Psoas muscle (tissue), 8 donors: Measurements from ENCODE around the gene PHC3. TPM values are rescaled to one million over a fixed set of nuclear protein-coding genes. Genes with fewer than 3 reads are reported as not detected.

ENCODE experiments used
- ATAC-seq, 4 donors: fragments of 200-7000 bp; cut with Tn5 transposase; one replicate each; pipeline ENCODE4 v1.9.1; 2020; ENCODE audit warnings: moderate library complexity in 3 of 4, mild to moderate bottlenecking in 2 of 4
- DNase-seq, 2 donors: peaks; one replicate each; pipeline ENCODE4 v3.0.0-alpha.2; 2020
- H3K27ac ChIP-seq: fragments of 200-600 bp; one replicate; pipeline ENCODE4 v1.8.0; 2022
- H3K27me3 ChIP-seq, 3 donors: fragments of 200-600 bp in 1 of 3; one replicate each; pipeline versions ENCODE4 v1.6.1 to v1.8.0; 2013 to 2022; ENCODE audit warnings: low read length in 2 of 3, mild to moderate bottlenecking in 2 of 3, moderate library complexity in 1 of 3; ENCODE audit not compliant: insufficient read depth in 3 of 3
- H3K36me3 ChIP-seq, 2 donors: fragments of 200-600 bp in 1 of 2; one replicate each; pipeline versions ENCODE4 v1.6.1 to v1.8.0; 2013 to 2022; ENCODE audit warnings: low read depth in 1 of 2, mild to moderate bottlenecking in 1 of 2, moderate library complexity in 1 of 2; ENCODE audit not compliant: insufficient read depth in 1 of 2
- H3K4me1 ChIP-seq: fragments of 200-600 bp; one replicate; pipeline ENCODE4 v1.8.0; 2022
- H3K4me3 ChIP-seq: fragments of 200-600 bp; one replicate; pipeline ENCODE4 v1.8.0; 2022; ENCODE audit warnings: mild to moderate bottlenecking
- H3K9me3 ChIP-seq: fragments of 200-600 bp; one replicate; pipeline ENCODE4 v1.8.0; 2022
- WGBS, 3 donors: extraction: QIAGEN DNeasy Blood & Tissue Kit; methylation state at CpG; one replicate each; pipeline versions ENCODE4 v1.1.6 to v1.1.7; 2013; 5-methylcytosine and 5-hydroxymethylcytosine counted together
- intact Hi-C, 2 donors: fragments of 100-400 bp; cut with DNase I; formaldehyde crosslinking; loops; one replicate each; pipeline versions ENCODE4 v1.11.0 to v1.14.2; 2022
- polyA plus RNA-seq, 3 donors: library from polyadenylated mRNA; stranded (reverse); fragments of 200-250 nt; gene quantifications; one replicate each; pipeline ENCODE4 v1.2.3, GENCODE V29; 2013
- total RNA-seq, 4 donors: library from RNA; stranded (reverse); fragmentation: NEBNext Ultra II Directional in 2 of 4; extraction: Animal tissue kit (Norgen Biotek cat#: 25700) in 2 of 4; gene quantifications; one replicate each; pipeline versions ENCODE4 v1.2.1 to v1.2.4, GENCODE V29; 2021 to 2023
- TF ChIP-seq, protein P1 (sequence below): fragments of 200-600 bp; IDR thresholded peaks from one replicate; pipeline ENCODE4 v1.8.0; 2022; ENCODE audit warnings: antibody characterized with exemption
- donor health status: healthy with polysubstance abuse.
- donor health status: DM: no; HTN: no; CAD: no; lungs with moderate emphysema.
- donor health status: Bipolar disorder and iron deficiency.
- donor health status: healthy.
- donor health status: DM: yes; HTN: yes; CAD: no.
- donor health status: DM: no; HTN: no; CAD: no.
- donor health status: DM: no; HTN: no; CAD: no.
- donor health status: DM: yes; HTN: yes; CAD: no.

PHC3 gene
- total and polyA plus RNA-seq, 7 donors = 4.0 to 41.7 (median 35.2) TPM

DNA sequence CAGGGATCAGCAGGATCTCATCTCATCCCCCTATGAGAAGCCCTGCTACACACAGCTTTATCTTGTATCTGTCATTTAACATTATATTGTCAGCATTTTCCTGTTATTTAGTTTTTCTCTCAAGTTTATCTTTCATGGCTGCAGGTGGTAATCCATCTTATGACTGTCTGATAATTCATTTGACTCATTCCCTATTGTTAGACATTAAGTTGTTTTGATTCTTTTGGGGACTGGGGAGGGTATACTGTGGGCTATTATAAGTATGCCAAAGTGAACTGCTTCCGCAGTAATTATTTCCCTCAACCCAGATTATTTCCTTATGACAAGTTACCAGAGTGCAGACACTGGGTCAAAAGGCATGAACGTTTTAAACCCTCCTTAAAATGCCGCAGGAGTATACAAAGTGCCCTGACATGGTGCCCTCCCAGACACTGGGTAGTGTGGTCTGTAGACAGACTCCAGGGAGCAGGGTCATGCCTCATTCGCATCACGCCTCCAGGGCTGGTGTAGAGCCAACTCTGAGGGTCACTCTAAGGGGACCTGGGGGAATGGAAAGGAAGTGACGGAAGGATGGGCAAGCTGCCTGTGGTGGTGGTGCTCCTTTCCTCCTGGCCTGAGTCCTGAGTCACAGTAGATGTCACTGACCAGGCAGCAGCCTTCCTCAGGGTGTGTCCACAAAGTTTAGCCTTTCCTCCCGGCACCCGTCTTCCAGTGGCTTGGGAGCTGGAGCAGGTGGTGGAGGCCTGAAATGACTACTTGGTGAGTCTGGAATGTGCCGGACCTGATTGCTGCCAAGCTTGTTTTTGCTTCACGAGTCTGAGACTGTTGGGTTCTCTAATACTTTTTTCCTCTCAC, 132.2 kb downstream of the PHC3 start:
- DNase-seq (peak; percentile 36 to 60), ATAC-seq (peak in 3 of 4 donors; percentile 38 to 46 (median 39))
- no peaks in the 10 kb centered on the region for H3K4me1 ChIP-seq
- intact Hi-C loops = no loop called here
- 21 to 26% (median 25%) methylated on average over 10 of the region's 10 CpGs for WGBS, 3 donors
- TF ChIP-seq, protein P1, sequence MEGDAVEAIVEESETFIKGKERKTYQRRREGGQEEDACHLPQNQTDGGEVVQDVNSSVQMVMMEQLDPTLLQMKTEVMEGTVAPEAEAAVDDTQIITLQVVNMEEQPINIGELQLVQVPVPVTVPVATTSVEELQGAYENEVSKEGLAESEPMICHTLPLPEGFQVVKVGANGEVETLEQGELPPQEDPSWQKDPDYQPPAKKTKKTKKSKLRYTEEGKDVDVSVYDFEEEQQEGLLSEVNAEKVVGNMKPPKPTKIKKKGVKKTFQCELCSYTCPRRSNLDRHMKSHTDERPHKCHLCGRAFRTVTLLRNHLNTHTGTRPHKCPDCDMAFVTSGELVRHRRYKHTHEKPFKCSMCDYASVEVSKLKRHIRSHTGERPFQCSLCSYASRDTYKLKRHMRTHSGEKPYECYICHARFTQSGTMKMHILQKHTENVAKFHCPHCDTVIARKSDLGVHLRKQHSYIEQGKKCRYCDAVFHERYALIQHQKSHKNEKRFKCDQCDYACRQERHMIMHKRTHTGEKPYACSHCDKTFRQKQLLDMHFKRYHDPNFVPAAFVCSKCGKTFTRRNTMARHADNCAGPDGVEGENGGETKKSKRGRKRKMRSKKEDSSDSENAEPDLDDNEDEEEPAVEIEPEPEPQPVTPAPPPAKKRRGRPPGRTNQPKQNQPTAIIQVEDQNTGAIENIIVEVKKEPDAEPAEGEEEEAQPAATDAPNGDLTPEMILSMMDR = no peak
- H3K27me3 ChIP-seq = no peaks in the 10 kb centered on the region
- no peak overlapping the region for H3K27ac ChIP-seq
- H3K9me3 ChIP-seq = no peaks in the 10 kb centered on the region
- no peaks in the 10 kb centered on the region for H3K36me3 ChIP-seq
- H3K4me3 ChIP-seq = no peak overlapping the region

DNA sequence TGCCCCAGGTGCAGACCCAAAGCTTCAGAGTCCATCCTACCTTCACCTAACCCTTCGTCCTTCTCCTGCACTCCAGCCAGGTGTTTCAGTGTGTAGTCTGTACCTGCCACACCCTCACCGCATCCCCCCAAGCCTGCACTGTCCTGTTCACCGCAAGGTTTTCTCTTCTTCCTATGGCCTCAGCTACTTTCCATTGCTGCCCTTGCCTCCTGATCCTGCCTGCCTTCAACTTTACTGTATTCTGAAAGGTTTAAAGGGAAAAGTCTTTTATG, 134.5 kb downstream of the PHC3 start:
- TF ChIP-seq, protein P1 = no peak
- no peak for ATAC-seq
- Histone ChIP-seq H3K36me3 (no peaks in the 10 kb centered on the region), H3K4me3 (no peak overlapping the region), H3K9me3 (no peaks in the 10 kb centered on the region), H3K27me3 (peaks cover 0 to 4% (median 4%) of the 10 kb centered on the region in 3 donors), H3K4me1 (no peaks in the 10 kb centered on the region), H3K27ac (no peak overlapping the region)
- DNase-seq = no peak
- intact Hi-C loops = no loop called here
- WGBS, 3 donors = 94 to 97% (median 95%) methylated on average over 3 of the region's 3 CpGs

DNA sequence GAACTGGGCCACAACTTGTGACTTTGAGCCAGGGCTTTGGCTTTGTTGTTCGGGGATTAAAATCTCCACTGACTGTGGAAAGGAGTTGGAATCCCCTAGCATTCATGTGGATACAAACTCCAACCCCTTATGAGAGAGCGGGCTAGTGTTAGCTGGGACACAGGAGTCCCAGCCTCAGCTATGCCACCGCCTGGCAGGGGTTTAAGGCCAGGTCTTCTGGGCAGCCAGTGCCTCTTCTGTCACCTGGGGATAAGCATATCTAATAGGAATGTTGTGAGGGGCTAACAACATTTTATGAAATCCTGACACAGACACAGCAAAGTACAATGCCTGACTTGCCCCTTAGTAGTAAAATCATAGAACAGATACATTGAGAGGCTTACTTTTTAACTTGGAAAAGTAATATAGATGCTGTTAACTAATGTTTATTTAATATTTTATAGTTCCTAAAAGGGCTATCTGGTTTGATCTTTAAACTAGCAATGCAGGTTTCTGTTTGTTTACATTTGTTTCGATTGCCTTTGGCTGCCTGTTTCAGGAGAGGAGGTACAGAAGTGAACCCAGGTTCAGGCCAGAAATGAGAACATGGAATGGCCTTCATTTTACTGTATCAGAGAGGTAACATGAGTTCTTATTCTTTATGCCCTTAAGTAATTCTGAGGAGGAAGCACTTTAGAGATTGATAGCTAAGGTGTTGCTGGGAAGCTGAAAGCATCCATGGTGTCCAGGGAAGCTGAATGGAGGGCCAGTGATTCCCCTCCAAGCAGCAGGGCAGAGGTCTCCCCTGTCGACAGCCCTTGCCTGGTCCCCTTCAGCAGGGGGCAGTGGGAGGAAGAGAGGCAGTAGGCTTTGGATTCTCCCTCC, 135.0 kb downstream of the PHC3 start:
- no peak for ATAC-seq
- H3K4me3 ChIP-seq = no peak overlapping the region
- H3K9me3 ChIP-seq = no peaks in the 10 kb centered on the region
- TF ChIP-seq, protein P1 = no peak
- H3K4me1 ChIP-seq = no peaks in the 10 kb centered on the region
- H3K36me3 ChIP-seq = no peaks in the 10 kb centered on the region
- no peak for DNase-seq
- intact Hi-C loops = no loop called here
- 54 to 59% (median 55%) methylated on average over 5 of the region's 5 CpGs for WGBS, 3 donors
- peaks cover 0 to 8% (median 4%) of the 10 kb centered on the region in 3 donors for H3K27me3 ChIP-seq
- no peak overlapping the region for H3K27ac ChIP-seq

DNA sequence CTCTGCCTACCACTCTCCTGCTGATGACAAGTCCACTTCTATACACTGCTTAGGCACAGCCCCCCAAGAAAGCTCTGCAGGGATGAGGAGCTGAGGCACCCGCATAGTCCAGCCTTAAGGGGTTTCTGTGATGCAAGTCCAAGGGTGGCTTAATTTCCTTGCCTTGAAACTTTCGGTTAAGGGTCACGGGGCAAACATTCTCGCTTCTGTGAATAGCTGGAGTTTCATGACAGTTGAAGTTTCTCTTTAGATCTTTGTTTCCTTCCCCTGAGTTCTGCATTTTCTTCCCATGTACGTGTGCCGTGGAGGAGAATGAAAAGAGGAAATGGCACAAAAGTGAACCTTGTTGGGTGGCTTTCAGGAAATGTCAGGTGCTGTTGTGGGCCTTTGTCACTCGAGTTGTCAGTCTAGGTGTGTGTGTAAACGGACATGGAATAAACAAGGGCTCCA, 136.7 kb downstream of the PHC3 start:
- no peak overlapping the region for H3K27ac ChIP-seq
- H3K4me1 ChIP-seq = no peaks in the 10 kb centered on the region
- TF ChIP-seq, protein P1 = no peak
- intact Hi-C loops = no loop called here
- ATAC-seq (no peak), DNase-seq (no peak)
- H3K9me3 ChIP-seq = no peaks in the 10 kb centered on the region
- H3K27me3 ChIP-seq = peaks cover 0 to 21% (median 4%) of the 10 kb centered on the region in 3 donors
- H3K4me3 ChIP-seq = no peak overlapping the region
- no peaks in the 10 kb centered on the region for H3K36me3 ChIP-seq
- WGBS, 3 donors = 77 to 81% (median 80%) methylated on average over 8 of the region's 8 CpGs
